SK-N-SH (cell line): ENCODE data around the gene GULP1.

Experiments used
- CHD2 ChIP-seq: fragments of 150-350 bp; IDR thresholded peaks from 2 replicates; pipeline ENCODE4 v1.6.1; 2018; ENCODE audit warnings: low read length; ENCODE audit not compliant: partially characterized antibody
- CTCF ChIP-seq: fragments of 200-600 bp; sonication (generic); IDR thresholded peaks from 2 replicates; pipeline ENCODE4 v1.6.1; 2017; ENCODE audit warnings: antibody characterized with exemption, mild to moderate bottlenecking, moderate library complexity
- EP300 ChIP-seq, 2 experiments: IDR thresholded peaks; 2 replicates each; pipeline versions ENCODE4 v1.4.0 to v1.6.1; 2012; ENCODE audit warnings: borderline replicate concordance in 1 of 2, low read depth in 1 of 2, low read length in 1 of 2
- ZBTB33 ChIP-seq: IDR thresholded peaks from 2 replicates; pipeline ENCODE4 v1.4.0; 2012; ENCODE audit warnings: low read depth, borderline replicate concordance

- TF ChIP-seq EP300 (IDR thresholded peaks at IDR 0.05; ENCODE audit: borderline replicate concordance in 1 of 2, low read depth in 1 of 2, low read length in 1 of 2) (no peak), CTCF (no peak), ZBTB33 (no peak), CHD2 (no peak)
Observed at GRCh38 chr2:188444106-188444835, 152.6 kb downstream of the GULP1 start.
